ENCODE measurements around the gene ARL16.

The ARL16 gene

GRCh38 chr17:81719410-81720266 is 36.0 kb upstream of the ARL16 start:
- DNase-seq (ENCODE audit: low read depth in 1 of 2, low spot score in 1 of 2) = no peak
- H3K4me3 ChIP-seq (replicated peaks; ENCODE audit: insufficient read depth, low read length) = no peak overlapping the region
- no peaks in the 10 kb centered on the region for H3K27me3 ChIP-seq (ENCODE audit: insufficient read depth, poor library complexity, severe bottlenecking)
- no peak overlapping the region for H3K27ac ChIP-seq (replicated peaks)
- TF ChIP-seq REST (IDR thresholded peaks at IDR 0.05; ENCODE audit: insufficient replicate concordance, low read depth) (no peak), POLR2AphosphoS5 (IDR thresholded peaks at IDR 0.05; ENCODE audit: low read depth) (no peak), SPI1 (IDR thresholded peaks at IDR 0.05; ENCODE audit: borderline replicate concordance, low read depth) (no peak), GABPA (IDR thresholded peaks at IDR 0.05; ENCODE audit: low read depth) (no peak), CTCF (IDR thresholded peaks at IDR 0.05; ENCODE audit: insufficient read depth, low read length) (no peak)

GRCh38 chr17:81717766-81718089 is 34.1 kb upstream of the ARL16 start:
- no peak for DNase-seq (ENCODE audit: low read depth in 1 of 2, low spot score in 1 of 2)
- H3K27ac ChIP-seq (replicated peaks) = no peak overlapping the region
- H3K4me3 ChIP-seq (replicated peaks; ENCODE audit: insufficient read depth, low read length) = no peak overlapping the region
- TF ChIP-seq CTCF (IDR thresholded peaks at IDR 0.05; ENCODE audit: insufficient read depth, low read length) (no peak), GABPA (IDR thresholded peaks at IDR 0.05; ENCODE audit: low read depth) (no peak), POLR2AphosphoS5 (IDR thresholded peaks at IDR 0.05; ENCODE audit: low read depth) (no peak), SPI1 (IDR thresholded peaks at IDR 0.05; ENCODE audit: borderline replicate concordance, low read depth) (no peak), REST (IDR thresholded peaks at IDR 0.05; ENCODE audit: insufficient replicate concordance, low read depth) (no peak)
- no peaks in the 10 kb centered on the region for H3K27me3 ChIP-seq (ENCODE audit: insufficient read depth, poor library complexity, severe bottlenecking)

GRCh38 chr17:81717049-81717765 is 33.6 kb upstream of the ARL16 start:
- no peak for DNase-seq (ENCODE audit: low read depth in 1 of 2, low spot score in 1 of 2)
- H3K27ac ChIP-seq (replicated peaks) = no peak overlapping the region
- no peak for TF ChIP-seq GABPA (IDR thresholded peaks at IDR 0.05; ENCODE audit: low read depth)
- TF ChIP-seq REST (IDR thresholded peaks at IDR 0.05; ENCODE audit: insufficient replicate concordance, low read depth) = no peak
- no peak for TF ChIP-seq CTCF (IDR thresholded peaks at IDR 0.05; ENCODE audit: insufficient read depth, low read length)
- no peak for TF ChIP-seq SPI1 (IDR thresholded peaks at IDR 0.05; ENCODE audit: borderline replicate concordance, low read depth)
- no peak for TF ChIP-seq POLR2AphosphoS5 (IDR thresholded peaks at IDR 0.05; ENCODE audit: low read depth)
- H3K27me3 ChIP-seq (ENCODE audit: insufficient read depth, poor library complexity, severe bottlenecking) = no peaks in the 10 kb centered on the region
- no peak overlapping the region for H3K4me3 ChIP-seq (replicated peaks; ENCODE audit: insufficient read depth, low read length)

Measured in HL-60 (cell line).